BLaER1 (cell line): ENCODE results near the gene OSBP2.

Experiments
- H3K27ac ChIP-seq: shearing (Covaris generic); formaldehyde crosslinking; 2 replicates; pipeline ENCODE4 v1.8.1; 2022
- H3K27me3 ChIP-seq: shearing (Covaris generic); formaldehyde crosslinking; 2 replicates; pipeline ENCODE4 v1.8.1; 2022
- H3K36me3 ChIP-seq: shearing (Covaris generic); formaldehyde crosslinking; 2 replicates; pipeline ENCODE4 v1.8.1; 2022
- H3K4me1 ChIP-seq: shearing (Covaris generic); formaldehyde crosslinking; 2 replicates; pipeline ENCODE4 v1.8.1; 2022
- H3K4me2 ChIP-seq: shearing (Covaris generic); formaldehyde crosslinking; 2 replicates; pipeline ENCODE4 v1.8.1; 2022
- H3K4me3 ChIP-seq: shearing (Covaris generic); formaldehyde crosslinking; 2 replicates; pipeline ENCODE4 v1.8.1; 2022
- H3K9ac ChIP-seq: shearing (Covaris generic); formaldehyde crosslinking; 2 replicates; pipeline ENCODE4 v1.8.1; 2022
- H3K9me3 ChIP-seq: shearing (Covaris generic); formaldehyde crosslinking; 2 replicates; pipeline ENCODE4 v1.8.1; 2022
- H4K20me1 ChIP-seq: shearing (Covaris generic); formaldehyde crosslinking; 2 replicates; pipeline ENCODE4 v1.8.1; 2022
- Cebpa-rat ChIP-seq: shearing (Covaris generic); IDR thresholded peaks from 2 replicates; pipeline ENCODE4 v1.8.1; 2022

Gene OSBP2

GRCh38 chr22:30878516-30879414, 184.1 kb downstream of the OSBP2 start:
- Histone ChIP-seq H3K4me2 (peak overlapping the region; percentile 92), H3K9me3 (no peaks in the 10 kb centered on the region), H3K36me3 (no peaks in the 10 kb centered on the region), H3K4me1 (peaks cover 71% of the 10 kb centered on the region), H3K27ac (peak overlapping the region; percentile 89), H3K27me3 (no peaks in the 10 kb centered on the region), H3K4me3 (0 out of 2 replicates have a peak overlapping the region, but pooled peaks have one; percentile 36), H4K20me1 (no peaks in the 10 kb centered on the region), H3K9ac (peak overlapping the region; percentile 75)
- TF ChIP-seq Cebpa-rat: no peak

GRCh38 chr22:30879415-30879797, 184.7 kb downstream of the OSBP2 start:
- H3K27ac ChIP-seq: peak overlapping the region; percentile 89
- H3K27me3 ChIP-seq: no peaks in the 10 kb centered on the region
- peaks cover 75% of the 10 kb centered on the region for H3K4me1 ChIP-seq
- 0 out of 2 replicates have a peak overlapping the region, but pooled peaks have one; percentile 36 for H3K4me3 ChIP-seq
- H3K36me3 ChIP-seq: no peaks in the 10 kb centered on the region
- TF ChIP-seq Cebpa-rat: no peak
- H4K20me1 ChIP-seq: no peaks in the 10 kb centered on the region
- peak overlapping the region; percentile 92 for H3K4me2 ChIP-seq
- H3K9ac ChIP-seq: peak overlapping the region; percentile 75
- no peaks in the 10 kb centered on the region for H3K9me3 ChIP-seq

- peak overlapping the region; percentile 92 for H3K4me2 ChIP-seq
- peaks cover 83% of the 10 kb centered on the region for H3K4me1 ChIP-seq
- peak overlapping the region; percentile 75; the same call in 1 of the 2 replicates for H3K9ac ChIP-seq
- H3K27me3 ChIP-seq: no peaks in the 10 kb centered on the region
- no peaks in the 10 kb centered on the region for H3K36me3 ChIP-seq
- peak overlapping the region; percentile 89 for H3K27ac ChIP-seq
- no peaks in the 10 kb centered on the region for H3K9me3 ChIP-seq
- no peak overlapping the region for H3K4me3 ChIP-seq
- no peaks in the 10 kb centered on the region for H4K20me1 ChIP-seq
- TF ChIP-seq Cebpa-rat: no peak
Measured at GRCh38 chr22:30880181-30880601, 185.5 kb downstream of the OSBP2 start.

- Histone ChIP-seq H3K27ac (peak overlapping the region; percentile 89), H3K9ac (peak overlapping the region; percentile 75; the same call in 1 of the 2 replicates), H3K4me2 (peak overlapping the region; percentile 92)
Measured at GRCh38 chr22:30880847-30881246, 186.2 kb downstream of the OSBP2 start.

GRCh38 chr22:30881361-30882183, 186.9 kb downstream of the OSBP2 start:
- Histone ChIP-seq H3K27ac (peak overlapping the region; percentile 89), H3K36me3 (no peaks in the 10 kb centered on the region), H4K20me1 (no peaks in the 10 kb centered on the region), H3K4me1 (peaks cover 77% of the 10 kb centered on the region), H3K9ac (peak overlapping the region; percentile 75; the same call in 1 of the 2 replicates), H3K9me3 (no peaks in the 10 kb centered on the region), H3K4me2 (peak overlapping the region; percentile 92), H3K27me3 (no peaks in the 10 kb centered on the region), H3K4me3 (no peak overlapping the region)
- TF ChIP-seq Cebpa-rat: no peak

More at GRCh38 chr22:30880847-30881246, 186.2 kb downstream of the OSBP2 start:
- H3K4me1 ChIP-seq: peaks cover 84% of the 10 kb centered on the region
- H3K9me3 ChIP-seq: no peaks in the 10 kb centered on the region
- H4K20me1 ChIP-seq: no peaks in the 10 kb centered on the region
- H3K4me3 ChIP-seq: no peak overlapping the region
- no peak for TF ChIP-seq Cebpa-rat
- H3K27me3 ChIP-seq: no peaks in the 10 kb centered on the region
- H3K36me3 ChIP-seq: no peaks in the 10 kb centered on the region

GRCh38 chr22:30882184-30882717, 187.6 kb downstream of the OSBP2 start:
- peak overlapping the region; percentile 92; the same call in 1 of the 2 replicates for H3K4me2 ChIP-seq
- no peaks in the 10 kb centered on the region for H3K9me3 ChIP-seq
- no peaks in the 10 kb centered on the region for H3K36me3 ChIP-seq
- no peak for TF ChIP-seq Cebpa-rat
- no peaks in the 10 kb centered on the region for H4K20me1 ChIP-seq
- H3K9ac ChIP-seq: no peak overlapping the region
- peaks cover 70% of the 10 kb centered on the region for H3K4me1 ChIP-seq
- no peak overlapping the region for H3K4me3 ChIP-seq
- peak overlapping the region; percentile 89 for H3K27ac ChIP-seq
- H3K27me3 ChIP-seq: no peaks in the 10 kb centered on the region

GRCh38 chr22:30882974-30883533, 188.4 kb downstream of the OSBP2 start:
- H3K9me3 ChIP-seq: no peaks in the 10 kb centered on the region
- no peak for TF ChIP-seq Cebpa-rat
- 0 out of 2 replicates have a peak overlapping the region, but pooled peaks have one; percentile 6 for H3K27ac ChIP-seq
- no peak overlapping the region for H3K4me2 ChIP-seq
- H3K4me1 ChIP-seq: peaks cover 62% of the 10 kb centered on the region
- no peak overlapping the region for H3K4me3 ChIP-seq
- no peaks in the 10 kb centered on the region for H4K20me1 ChIP-seq
- no peak overlapping the region for H3K9ac ChIP-seq
- H3K36me3 ChIP-seq: no peaks in the 10 kb centered on the region
- no peaks in the 10 kb centered on the region for H3K27me3 ChIP-seq

GRCh38 chr22:30883586-30884145, 189.0 kb downstream of the OSBP2 start:
- no peak overlapping the region for H3K4me2 ChIP-seq
- H3K27ac ChIP-seq: peak overlapping the region; percentile 35; the same call in 1 of the 2 replicates
- no peak for TF ChIP-seq Cebpa-rat
- no peaks in the 10 kb centered on the region for H3K9me3 ChIP-seq
- H3K4me3 ChIP-seq: no peak overlapping the region
- no peaks in the 10 kb centered on the region for H3K36me3 ChIP-seq
- H3K4me1 ChIP-seq: peaks cover 56% of the 10 kb centered on the region
- H4K20me1 ChIP-seq: no peaks in the 10 kb centered on the region
- no peaks in the 10 kb centered on the region for H3K27me3 ChIP-seq
- H3K9ac ChIP-seq: no peak overlapping the region
